Measurements from ENCODE around the gene SLC9A9. TPM values are rescaled to one million over a fixed set of nuclear protein-coding genes. Genes with fewer than 3 reads are reported as not detected.

SLC9A9 gene
- total and polyA plus RNA-seq, 10 of the 15 experiments (the other 5 are each of a cell fraction or from before 2014, with no cell fraction given): 3.5 to 14.2 (median 9.3) TPM

GRCh38 chr3:143627336-143627735 is 220.9 kb downstream of the SLC9A9 start:
- Histone ChIP-seq H3K9ac (ENCODE audit: control insufficient read depth, insufficient read depth, low read length) (no peak overlapping the region), H4K20me1 (ENCODE audit: control insufficient read depth, insufficient read depth) (no peaks in the 10 kb centered on the region), H3K79me2 (ENCODE audit: control insufficient read depth, insufficient read depth, low read length) (no peaks in the 10 kb centered on the region), H3K27ac (ENCODE audit: control insufficient read depth, insufficient read depth) (no peak overlapping the region), H3K36me3 (ENCODE audit: control insufficient read depth in 2 of 2, insufficient read depth in 2 of 2, low read length in 1 of 2) (no peaks in the 10 kb centered on the region), H2AFZ (ENCODE audit: control insufficient read depth, low read depth, low read length) (no peak overlapping the region), H3K4me1 (ENCODE audit: control insufficient read depth, insufficient read depth, low read length) (no peaks in the 10 kb centered on the region), H3K9me3 (replicated peaks; ENCODE audit: control insufficient read depth, insufficient read depth, low read length) (no peaks in the 10 kb centered on the region), H3K27me3 (replicated peaks in 1 of 2; ENCODE audit: control insufficient read depth in 2 of 2, insufficient read depth in 2 of 2, low read length in 1 of 2) (no peaks in the 10 kb centered on the region), H3K4me3 (no peak overlapping the region), H3K4me2 (ENCODE audit: control insufficient read depth, insufficient read depth) (no peak overlapping the region)
- in situ Hi-C loops (cut with MboI) (no loop called here), intact Hi-C loops (cut with micrococcal nuclease; ENCODE audit: unreplicated experiment) (no loop called here)
- BruUV-seq (replicated peaks): no TSS peak
- CTCF ChIA-PET: interaction anchor here (0.7 to 1.2 kb wide), 2 partner anchors 10 to 29 kb away, joined by 3 to 4 read pairs; no protein-coding TSS in a partner anchor
- no peak for ATAC-seq
- 60% methylated on average over 5 of the region's 5 CpGs for WGBS (ENCODE audit: insufficient coverage, insufficient replicate concordance, low lambda C conversion rate, missing lambda C conversion rate)
- SMC1A ChIA-PET (ENCODE audit: uncharacterized antibody, unreplicated experiment): interaction anchor here (0.7 kb wide), 1 partner anchor 91 kb away, joined by 3 read pairs; no protein-coding TSS in a partner anchor
- FAIRE-seq: no peak
- RAD21 ChIA-PET (ENCODE audit: unreplicated experiment): no interaction called here
- no peak for DNase-seq (ENCODE audit: low read depth, low spot score)
- POLR2A ChIA-PET: no interaction called here
- TF ChIP-seq E4F1 (IDR thresholded peaks at IDR 0.05; ENCODE audit: borderline replicate concordance, partially characterized antibody) (no peak), PBX3 (IDR thresholded peaks at IDR 0.05; ENCODE audit: insufficient replicate concordance, low read depth, low read length) (no peak), ELK1 (IDR thresholded peaks at IDR 0.05; ENCODE audit: low read depth, low read length) (no peak), RFX5 (IDR thresholded peaks at IDR 0.05; ENCODE audit: low read depth, low read length) (no peak), NFIC (IDR thresholded peaks at IDR 0.05; ENCODE audit: low read depth, low read length) (no peak)
